ENCODE measurements around the gene MXRA7.

Gene MXRA7

GRCh38 chr17:76697702-76698465 is 12.9 kb downstream of the MXRA7 start:
- DNase-seq (ENCODE audit: extremely low read depth in 1 of 2, low read depth in 1 of 2), result no peak

GRCh38 chr17:76696763-76697701 is 13.7 kb downstream of the MXRA7 start:
- DNase-seq (ENCODE audit: extremely low read depth in 1 of 2, low read depth in 1 of 2), result no peak

- DNase-seq (ENCODE audit: extremely low read depth in 1 of 2, low read depth in 1 of 2), result no peak
Measured at GRCh38 chr17:76695059-76695831, 15.5 kb downstream of the MXRA7 start.

GRCh38 chr17:76691379-76692191 is 19.2 kb downstream of the MXRA7 start:
- no peak for DNase-seq (ENCODE audit: extremely low read depth in 1 of 2, low read depth in 1 of 2)

GRCh38 chr17:76690596-76691280 is 20.0 kb downstream of the MXRA7 start:
- DNase-seq (ENCODE audit: extremely low read depth in 1 of 2, low read depth in 1 of 2), result no peak

GRCh38 chr17:76689859-76690258 is 20.9 kb downstream of the MXRA7 start:
- DNase-seq (ENCODE audit: extremely low read depth in 1 of 2, low read depth in 1 of 2), result no peak

- no peak for DNase-seq (ENCODE audit: extremely low read depth in 1 of 2, low read depth in 1 of 2)
Measured at GRCh38 chr17:76688165-76688622, 22.6 kb downstream of the MXRA7 start.

GRCh38 chr17:76687298-76688164 is 23.2 kb downstream of the MXRA7 start:
- no peak for DNase-seq (ENCODE audit: extremely low read depth in 1 of 2, low read depth in 1 of 2)

- no peak for DNase-seq (ENCODE audit: extremely low read depth in 1 of 2, low read depth in 1 of 2)
Measured at GRCh38 chr17:76686538-76687297, 24.0 kb downstream of the MXRA7 start.

GRCh38 chr17:76685846-76686245 is 24.9 kb downstream of the MXRA7 start:
- no peak for DNase-seq (ENCODE audit: extremely low read depth in 1 of 2, low read depth in 1 of 2)

- no peak for DNase-seq (ENCODE audit: extremely low read depth in 1 of 2, low read depth in 1 of 2)
Measured at GRCh38 chr17:76685366-76685765, 25.4 kb downstream of the MXRA7 start.

GRCh38 chr17:76684756-76685155 is 26.0 kb downstream of the MXRA7 start:
- no peak for DNase-seq (ENCODE audit: extremely low read depth in 1 of 2, low read depth in 1 of 2)

- DNase-seq (ENCODE audit: extremely low read depth in 1 of 2, low read depth in 1 of 2), result no peak
Measured at GRCh38 chr17:76683921-76684745, 26.6 kb downstream of the MXRA7 start.

- DNase-seq (ENCODE audit: extremely low read depth in 1 of 2, low read depth in 1 of 2), result no peak
Measured at GRCh38 chr17:76683011-76683755, 27.6 kb downstream of the MXRA7 start.

GRCh38 chr17:76682296-76682695 is 28.5 kb downstream of the MXRA7 start:
- no peak for DNase-seq (ENCODE audit: extremely low read depth in 1 of 2, low read depth in 1 of 2)

Data from stimulated activated CD8-positive, alpha-beta memory T cell treated with anti-CD3 and anti-CD28 coated beads, Interleukin-7, amount 100 ng/mL, for 48 hours (primary cell).